ENCODE data around the gene KMT2B.
"Not testable (repeated sequence)": the region's sequence is repeated elsewhere in the genome, so short reads cannot be mapped to it uniquely, and the experiment has no call there.

Gene KMT2B

DNA sequence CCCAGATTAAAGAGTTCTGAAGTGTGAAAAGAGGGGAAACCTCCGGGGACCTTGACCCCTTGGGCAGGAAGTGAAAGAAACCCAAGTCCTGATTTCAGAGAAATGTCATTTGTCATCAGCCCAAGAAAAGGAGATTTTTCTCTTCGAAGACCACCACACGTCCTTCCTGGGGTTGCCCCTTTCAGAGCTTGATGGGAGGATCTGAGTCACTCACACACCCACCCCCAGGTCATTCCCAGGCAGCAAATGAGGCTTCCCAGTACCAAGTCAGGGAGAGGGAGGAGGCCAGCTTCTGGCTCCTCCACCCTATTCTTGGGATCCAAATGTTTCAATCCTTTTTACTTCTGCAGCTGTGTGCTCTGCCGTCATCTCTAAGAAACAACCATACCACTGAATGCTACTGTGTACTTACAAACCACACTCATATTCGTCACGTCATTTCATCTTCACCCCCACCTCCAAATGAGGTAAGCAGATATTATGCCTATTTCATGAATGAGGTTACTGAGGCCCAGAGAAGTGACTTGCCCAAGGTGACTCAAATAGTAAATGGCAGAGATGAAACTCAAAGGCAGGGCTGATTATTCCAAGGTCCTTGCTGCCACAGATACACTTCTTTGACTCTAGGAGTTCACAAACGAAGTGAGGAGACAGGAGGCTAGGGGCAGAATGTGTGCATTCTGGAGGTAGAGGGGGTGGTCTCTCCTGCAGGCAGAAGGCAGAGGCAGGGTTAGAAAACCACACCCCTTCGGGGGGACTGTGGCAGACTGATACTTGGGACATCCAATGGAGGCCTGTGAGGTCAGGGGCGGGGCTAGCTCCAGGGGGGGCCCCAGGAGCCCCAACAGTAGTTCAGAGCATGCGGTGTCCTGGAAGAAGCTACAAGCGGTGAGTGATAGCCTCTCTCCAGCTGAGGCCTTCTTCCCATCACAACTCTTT, 5.0 kb upstream of the KMT2B start:
- in situ Hi-C loops (cut with HindIII; ENCODE audit: low sequenced_read_pairs) = no loop called here

DNA sequence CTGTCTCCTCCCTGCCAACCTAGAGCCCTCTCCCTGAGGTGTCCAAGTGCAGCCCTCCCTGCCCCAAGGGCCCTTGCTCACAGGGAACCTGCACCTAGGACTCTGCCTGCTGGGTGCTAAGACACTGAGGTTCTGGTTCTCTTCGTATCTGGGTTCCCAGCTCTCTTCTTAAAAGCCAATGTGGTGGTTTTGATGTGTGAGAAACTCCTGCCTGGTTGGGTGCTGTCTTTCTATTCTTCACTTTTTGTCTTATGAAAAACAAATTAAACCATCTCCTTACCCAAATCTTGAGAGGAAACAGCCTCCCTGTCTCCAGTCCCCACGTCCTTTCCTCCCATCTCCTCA, 4.3 kb upstream of the KMT2B start:
- in situ Hi-C loops (cut with HindIII; ENCODE audit: low sequenced_read_pairs) = no loop called here

DNA sequence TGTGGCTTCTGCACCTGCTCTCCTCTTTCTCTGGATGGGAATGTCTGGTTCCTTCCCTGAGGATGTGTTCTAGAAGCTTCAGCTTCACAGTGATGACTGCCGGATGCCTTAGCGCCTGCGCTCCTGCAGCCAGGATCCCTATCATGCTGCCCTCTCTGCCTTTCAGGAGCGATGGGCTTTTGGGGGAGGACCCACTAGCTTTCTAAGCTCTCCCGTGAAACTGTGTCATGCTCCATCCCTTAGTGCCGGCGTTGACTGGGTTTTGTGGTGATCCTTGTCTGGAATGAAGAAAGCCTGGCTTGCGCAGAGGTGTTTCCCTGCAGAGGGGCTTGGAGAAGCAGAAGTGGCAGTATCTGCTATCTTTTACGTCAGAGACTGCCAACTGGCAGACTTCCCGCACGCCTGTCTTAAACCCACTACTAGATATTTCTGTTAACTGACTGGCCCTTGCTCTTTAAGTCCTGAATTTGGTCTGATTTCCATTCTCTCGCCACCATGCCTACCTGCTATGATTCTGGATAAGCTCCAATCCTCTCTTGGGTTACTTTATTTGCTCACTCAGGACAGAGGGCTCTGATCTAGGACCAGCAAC, 3.8 kb upstream of the KMT2B start:
- in situ Hi-C loops (cut with HindIII; ENCODE audit: low sequenced_read_pairs) = no loop called here

DNA sequence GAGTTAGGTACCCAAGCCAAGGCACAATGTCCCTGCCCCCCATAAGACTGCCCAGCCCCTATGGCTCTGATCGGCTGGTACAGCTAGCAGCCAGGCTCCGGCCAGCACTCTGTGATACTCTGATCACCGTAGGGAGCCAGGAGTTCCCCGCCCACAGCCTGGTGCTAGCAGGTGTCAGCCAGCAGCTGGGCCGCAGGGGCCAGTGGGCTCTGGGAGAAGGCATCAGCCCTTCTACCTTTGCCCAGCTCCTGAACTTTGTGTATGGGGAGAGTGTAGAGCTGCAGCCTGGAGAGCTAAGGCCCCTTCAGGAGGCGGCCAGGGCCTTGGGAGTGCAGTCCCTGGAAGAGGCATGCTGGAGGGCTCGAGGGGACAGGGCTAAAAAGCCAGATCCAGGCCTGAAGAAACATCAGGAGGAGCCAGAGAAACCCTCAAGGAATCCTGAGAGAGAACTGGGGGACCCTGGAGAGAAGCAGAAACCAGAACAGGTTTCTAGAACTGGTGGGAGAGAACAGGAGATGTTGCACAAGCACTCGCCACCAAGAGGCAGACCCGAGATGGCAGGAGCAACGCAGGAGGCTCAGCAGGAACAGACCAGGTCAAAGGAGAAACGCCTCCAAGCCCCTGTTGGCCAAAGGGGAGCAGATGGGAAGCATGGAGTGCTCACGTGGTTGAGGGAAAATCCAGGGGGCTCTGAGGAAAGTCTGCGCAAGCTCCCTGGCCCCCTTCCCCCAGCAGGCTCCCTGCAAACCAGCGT, 3.0 kb upstream of the KMT2B start:
- in situ Hi-C loops (cut with HindIII; ENCODE audit: low sequenced_read_pairs) = no loop called here

DNA sequence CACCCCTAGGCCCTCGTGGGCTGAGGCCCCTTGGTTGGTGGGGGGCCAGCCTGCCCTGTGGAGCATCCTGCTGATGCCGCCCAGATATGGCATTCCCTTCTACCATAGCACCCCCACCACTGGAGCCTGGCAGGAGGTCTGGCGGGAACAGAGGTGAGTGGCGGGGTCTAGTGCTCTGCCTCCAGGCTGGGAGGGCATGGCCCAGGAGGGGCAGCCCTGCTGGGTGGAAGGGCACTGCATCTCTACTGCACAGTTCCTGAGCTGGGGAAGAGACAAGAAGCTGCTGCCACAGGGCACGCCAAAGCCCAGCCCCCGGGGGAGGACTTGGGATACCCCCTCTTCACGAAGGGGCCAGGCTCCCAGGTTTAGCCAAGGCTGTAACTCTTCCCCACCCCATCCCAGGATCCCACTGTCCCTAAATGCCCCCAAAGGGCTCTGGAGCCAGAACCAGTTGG, 2.4 kb upstream of the KMT2B start:
- in situ Hi-C loops (cut with HindIII; ENCODE audit: low sequenced_read_pairs) = no loop called here

DNA sequence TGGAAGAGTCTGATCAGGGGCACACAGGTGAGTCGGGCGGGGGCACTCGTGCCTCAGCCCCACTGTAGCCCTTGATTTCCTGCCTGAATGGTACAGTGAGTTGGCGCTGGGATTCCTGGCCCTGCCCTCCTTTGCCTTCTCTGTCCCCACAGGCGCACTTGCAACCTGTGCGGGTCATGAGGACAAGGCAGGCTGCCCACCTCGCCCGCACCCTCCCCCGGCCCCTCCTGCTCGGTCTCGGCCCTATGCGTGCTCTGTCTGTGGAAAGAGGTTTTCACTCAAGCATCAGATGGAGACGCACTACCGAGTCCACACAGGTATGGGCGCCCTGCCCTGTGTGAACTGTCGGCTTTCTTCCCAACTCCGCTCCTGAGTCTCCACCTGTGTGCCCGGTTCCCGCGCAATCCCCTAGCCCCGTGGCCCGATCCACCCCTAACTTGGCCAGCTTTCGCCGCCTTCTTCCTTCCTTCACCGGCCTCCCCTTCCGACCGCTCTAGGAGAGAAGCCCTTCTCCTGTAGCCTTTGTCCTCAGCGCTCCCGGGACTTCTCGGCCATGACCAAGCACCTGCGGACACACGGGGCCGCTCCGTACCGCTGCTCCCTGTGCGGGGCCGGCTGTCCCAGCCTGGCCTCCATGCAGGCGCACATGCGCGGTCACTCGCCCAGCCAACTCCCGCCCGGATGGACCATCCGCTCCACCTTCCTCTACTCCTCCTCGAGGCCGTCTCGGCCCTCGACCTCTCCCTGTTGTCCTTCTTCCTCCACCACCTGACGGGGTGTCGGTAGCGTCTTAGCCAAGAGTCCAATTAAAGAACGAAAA, 1.6 kb upstream of the KMT2B start:
- in situ Hi-C loops (cut with HindIII; ENCODE audit: low sequenced_read_pairs) = no loop called here

DNA sequence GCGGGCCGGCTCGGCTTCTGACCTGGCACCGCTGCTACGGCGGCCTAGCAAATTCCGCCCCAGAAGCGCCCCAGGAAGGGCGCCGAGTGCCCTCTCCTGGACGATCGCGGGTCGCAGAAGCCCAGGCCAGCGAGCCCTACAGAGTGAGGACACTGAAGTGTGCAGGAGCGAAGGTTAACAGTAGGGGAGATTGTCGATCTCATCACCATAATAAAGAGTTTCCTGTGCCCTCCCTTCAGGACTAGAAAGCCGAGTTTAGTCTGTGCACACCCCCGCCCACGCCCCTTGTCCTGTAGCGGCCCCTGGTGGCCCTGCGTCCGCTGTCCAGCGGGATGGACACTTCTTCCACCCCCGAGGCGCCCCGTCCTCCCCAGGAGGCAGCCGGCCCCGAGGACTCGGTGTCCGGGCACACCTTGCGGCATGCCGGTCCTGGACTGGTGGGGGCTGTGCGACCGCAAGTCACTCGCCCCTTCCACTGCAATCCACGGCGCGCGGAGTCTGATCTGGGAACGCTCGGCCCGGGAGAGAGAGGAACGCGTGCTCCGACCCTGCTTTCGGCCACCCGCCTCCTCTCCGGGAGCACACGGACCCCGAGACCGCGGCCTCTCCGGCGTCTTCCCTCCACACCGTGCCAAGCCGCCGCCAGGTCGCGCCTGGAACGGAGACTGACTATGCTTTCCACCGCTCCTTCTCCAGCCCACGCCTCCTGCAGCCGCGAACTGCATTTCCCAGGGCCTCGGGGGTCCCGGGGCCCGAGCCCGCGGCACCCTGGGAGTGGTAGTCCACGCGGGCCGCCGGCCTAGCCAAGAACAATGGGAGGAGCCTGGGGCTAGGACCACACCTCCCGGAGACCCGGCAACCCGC, 770 bp upstream of the KMT2B start:
- in situ Hi-C loops (cut with HindIII; ENCODE audit: low sequenced_read_pairs) = no loop called here

DNA sequence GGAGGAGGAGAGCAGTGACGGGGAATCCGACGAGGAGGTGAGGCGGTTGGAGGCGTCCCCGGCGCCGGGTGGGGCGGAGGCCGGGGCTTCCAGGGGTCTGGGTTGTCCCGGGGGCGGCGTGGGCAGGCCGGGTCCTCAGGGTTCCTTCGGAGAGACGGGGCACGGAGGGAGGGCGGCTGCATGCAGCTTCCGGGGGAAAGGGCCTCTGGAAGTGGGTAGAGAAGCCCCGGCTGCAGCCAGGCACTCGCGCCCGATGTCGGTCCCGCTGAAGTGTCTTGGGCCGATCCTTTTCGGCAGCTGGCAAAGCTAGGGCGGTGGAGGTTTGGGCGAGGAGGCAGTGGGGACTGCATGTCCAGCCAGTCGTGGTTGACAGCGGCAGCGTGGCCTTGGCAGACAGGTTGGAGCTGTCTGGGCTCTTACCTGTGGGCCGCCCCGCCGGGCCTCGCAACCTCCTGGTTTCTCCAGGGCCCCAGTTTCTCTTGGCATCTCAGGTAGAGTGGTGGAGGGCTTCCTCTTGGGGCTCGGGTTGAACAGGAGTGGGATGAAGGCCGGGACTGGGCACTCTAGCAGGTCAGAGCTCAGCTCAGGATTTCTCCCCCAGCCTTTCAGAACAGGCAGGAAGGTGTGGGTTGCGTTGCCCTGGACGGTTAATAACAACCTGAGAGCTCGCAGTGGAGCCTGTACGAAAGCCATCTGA, 690 bp downstream of the KMT2B start:
- in situ Hi-C loops (cut with HindIII; ENCODE audit: low sequenced_read_pairs) = no loop called here

DNA sequence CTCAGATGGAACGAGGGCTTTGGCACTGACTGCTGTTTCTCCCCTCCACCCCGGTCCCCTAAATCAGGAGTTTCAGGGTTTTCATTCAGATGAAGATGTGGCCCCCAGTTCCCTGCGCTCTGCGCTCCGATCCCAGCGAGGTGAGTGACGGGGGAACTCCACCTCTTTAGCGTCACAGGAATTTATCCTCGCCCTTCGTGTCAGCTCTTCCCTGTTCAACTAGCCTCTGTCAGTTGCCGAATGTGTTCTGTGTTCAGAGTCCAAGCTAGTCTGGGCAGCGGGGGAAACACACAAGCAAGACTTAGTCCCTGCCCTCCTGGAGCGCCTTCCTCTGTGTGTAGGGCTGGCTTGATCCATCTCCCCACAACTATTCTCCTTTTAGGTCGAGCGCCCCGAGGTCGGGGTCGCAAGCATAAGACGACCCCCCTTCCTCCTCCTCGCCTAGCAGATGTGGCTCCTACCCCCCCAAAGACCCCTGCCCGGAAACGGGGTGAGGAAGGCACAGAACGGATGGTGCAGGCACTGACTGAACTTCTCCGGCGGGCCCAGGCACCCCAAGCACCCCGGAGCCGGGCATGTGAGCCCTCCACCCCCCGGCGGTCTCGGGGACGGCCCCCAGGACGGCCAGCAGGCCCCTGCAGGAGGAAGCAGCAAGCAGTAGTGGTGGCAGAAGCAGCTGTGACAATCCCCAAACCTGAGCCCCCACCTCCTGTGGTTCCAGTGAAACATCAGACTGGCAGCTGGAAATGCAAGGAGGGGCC, 1.8 kb downstream of the KMT2B start:
- in situ Hi-C loops (cut with HindIII; ENCODE audit: low sequenced_read_pairs) = no loop called here

DNA sequence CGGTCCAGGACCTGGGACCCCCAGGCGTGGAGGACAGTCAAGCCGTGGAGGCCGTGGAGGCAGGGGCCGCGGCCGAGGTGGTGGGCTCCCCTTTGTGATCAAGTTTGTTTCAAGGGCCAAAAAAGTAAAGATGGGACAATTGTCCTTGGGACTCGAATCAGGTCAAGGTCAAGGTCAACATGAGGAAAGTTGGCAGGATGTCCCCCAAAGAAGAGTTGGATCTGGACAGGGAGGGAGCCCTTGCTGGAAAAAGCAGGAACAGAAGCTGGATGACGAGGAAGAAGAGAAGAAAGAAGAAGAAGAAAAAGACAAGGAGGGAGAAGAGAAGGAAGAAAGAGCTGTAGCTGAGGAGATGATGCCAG, 2.3 kb downstream of the KMT2B start:
- in situ Hi-C loops (cut with HindIII; ENCODE audit: low sequenced_read_pairs) = no loop called here

DNA sequence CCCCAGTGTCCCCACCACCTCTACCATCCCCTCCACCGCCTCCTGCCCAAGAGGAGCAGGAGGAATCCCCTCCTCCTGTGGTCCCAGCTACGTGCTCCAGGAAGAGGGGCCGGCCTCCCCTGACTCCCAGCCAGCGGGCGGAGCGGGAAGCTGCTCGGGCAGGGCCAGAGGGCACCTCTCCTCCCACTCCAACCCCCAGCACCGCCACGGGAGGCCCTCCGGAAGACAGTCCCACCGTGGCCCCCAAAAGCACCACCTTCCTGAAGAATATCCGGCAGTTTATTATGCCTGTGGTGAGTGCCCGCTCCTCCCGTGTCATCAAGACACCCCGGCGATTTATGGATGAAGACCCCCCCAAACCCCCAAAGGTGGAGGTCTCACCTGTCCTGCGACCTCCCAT, 2.8 kb downstream of the KMT2B start:
- in situ Hi-C loops (cut with HindIII; ENCODE audit: low sequenced_read_pairs) = no loop called here

DNA sequence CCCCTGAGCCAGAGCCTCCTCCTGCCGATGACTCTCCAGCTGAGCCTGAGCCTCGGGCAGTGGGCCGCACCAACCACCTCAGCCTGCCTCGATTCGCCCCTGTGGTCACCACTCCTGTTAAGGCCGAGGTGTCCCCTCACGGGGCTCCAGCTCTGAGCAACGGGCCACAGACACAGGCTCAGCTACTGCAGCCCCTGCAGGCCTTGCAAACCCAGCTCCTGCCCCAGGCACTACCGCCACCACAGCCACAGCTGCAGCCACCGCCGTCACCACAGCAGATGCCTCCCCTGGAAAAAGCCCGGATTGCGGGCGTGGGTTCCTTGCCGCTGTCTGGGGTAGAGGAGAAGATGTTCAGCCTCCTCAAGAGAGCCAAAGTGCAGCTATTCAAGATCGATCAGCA, 3.6 kb downstream of the KMT2B start:
- in situ Hi-C loops (cut with HindIII; ENCODE audit: low sequenced_read_pairs) = no loop called here

DNA sequence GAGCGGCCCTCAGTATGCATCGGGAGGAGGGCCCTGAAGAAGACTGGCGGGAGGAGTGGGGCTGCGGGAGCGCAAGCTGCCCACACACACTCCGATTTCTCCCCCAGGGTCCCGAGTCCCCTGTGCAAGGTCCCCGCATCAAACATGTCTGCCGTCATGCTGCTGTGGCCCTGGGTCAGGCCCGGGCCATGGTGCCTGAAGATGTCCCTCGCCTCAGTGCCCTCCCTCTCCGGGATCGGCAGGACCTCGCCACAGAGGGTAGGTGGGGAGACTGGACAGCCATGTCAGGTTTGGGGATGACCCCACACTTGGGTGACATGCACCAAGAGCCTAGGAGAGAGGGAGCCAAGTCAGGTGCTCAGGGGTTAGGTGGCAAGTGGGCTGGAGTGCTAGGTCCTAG, 4.7 kb downstream of the KMT2B start:
- in situ Hi-C loops (cut with HindIII; ENCODE audit: low sequenced_read_pairs) = no loop called here

DNA sequence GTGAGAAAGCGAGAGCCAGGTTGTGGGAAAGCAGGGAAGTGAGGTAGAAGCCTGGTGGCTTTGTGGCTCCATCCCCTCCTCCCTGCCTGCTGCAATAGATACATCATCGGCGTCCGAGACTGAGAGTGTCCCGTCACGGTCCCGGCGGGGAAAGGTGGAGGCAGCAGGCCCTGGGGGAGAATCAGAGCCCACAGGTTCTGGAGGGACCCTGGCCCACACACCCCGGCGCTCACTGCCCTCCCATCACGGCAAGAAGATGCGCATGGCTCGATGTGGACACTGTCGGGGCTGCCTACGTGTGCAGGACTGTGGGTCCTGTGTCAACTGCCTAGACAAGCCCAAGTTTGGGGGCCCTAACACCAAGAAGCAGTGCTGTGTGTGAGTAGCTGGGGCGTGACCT, 5.1 kb downstream of the KMT2B start:
- in situ Hi-C loops (cut with HindIII; ENCODE audit: low sequenced_read_pairs) = no loop called here

DNA sequence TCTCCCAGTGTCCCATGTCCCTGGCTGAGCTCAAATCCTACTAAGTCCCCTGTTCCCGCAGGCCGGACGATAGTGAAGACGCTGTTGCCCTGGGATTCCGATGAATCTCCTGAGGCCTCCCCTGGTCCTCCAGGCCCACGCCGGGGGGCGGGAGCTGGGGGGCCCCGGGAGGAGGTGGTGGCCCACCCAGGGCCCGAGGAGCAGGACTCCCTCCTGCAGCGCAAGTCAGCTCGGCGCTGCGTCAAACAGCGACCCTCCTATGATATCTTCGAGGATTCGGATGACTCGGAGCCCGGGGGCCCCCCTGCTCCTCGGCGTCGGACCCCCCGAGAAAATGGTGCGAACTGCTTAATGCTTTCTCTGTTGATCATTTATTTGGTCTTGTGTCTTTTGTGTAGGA, 5.9 kb downstream of the KMT2B start:
- in situ Hi-C loops (cut with HindIII; ENCODE audit: low sequenced_read_pairs) = no loop called here

DNA sequence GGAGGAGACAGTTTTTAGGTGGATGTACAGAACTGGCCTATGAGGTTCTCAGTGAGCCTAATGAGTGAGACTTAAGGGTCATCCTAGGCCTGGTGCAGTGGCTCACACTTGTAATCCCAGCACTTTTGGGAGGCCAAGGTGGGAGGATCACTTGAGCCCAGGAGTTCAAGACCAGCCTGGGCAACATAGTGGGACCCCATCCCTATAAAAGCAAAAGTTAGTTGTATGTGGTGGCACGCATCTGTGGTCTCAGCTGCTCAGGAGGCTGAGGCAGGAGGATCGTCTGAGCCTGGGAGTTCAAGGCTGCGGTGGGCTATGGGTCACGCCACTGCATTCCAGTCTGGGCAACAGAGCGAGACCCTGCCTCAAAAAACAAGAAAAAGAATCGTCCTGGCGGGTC, 6.3 kb downstream of the KMT2B start:
- in situ Hi-C loops (cut with HindIII; ENCODE audit: low sequenced_read_pairs) = not testable (repeated sequence)

DNA sequence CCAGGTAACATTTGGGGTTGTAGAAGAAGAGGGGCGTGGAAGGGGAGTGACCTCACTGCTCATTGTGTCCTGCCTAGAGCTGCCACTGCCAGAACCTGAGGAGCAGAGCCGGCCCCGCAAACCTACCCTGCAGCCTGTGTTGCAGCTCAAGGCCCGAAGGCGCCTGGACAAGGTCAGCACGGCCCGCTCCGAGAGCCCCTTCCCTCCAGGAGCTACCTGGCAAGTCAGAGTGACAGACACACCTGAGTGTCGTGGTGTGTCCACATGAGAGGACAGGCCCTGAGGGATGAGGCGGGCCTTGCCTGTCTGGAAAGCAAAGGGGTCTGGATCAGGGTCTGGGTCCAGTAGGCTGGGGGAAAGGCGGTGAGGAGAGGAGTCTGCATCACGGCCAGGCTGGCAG, 6.8 kb downstream of the KMT2B start:
- in situ Hi-C loops (cut with HindIII; ENCODE audit: low sequenced_read_pairs) = no loop called here

DNA sequence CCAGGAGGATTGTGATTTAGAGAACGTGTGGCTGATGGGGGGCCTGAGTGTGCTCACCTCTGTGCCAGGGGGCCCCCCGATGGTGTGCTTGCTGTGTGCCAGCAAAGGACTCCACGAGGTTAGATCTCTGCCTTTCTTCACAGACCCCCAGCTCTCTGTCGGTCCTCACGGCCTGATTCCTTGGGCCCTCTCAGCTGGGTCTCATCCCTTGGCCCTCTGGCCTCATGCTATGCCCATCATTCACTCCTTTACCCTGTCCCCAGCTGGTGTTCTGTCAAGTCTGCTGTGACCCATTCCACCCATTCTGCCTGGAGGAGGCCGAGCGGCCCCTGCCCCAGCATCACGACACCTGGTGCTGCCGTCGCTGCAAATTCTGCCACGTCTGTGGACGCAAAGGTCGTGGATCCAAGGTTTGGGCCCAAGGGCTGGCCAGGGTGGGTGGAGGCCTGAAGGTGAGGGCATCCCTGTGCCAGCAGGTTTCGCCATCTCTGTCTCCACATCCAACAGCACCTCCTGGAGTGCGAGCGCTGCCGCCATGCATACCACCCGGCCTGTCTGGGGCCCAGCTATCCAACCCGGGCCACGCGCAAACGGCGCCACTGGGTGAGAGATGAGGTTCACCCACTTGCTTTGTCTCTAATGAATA, 7.5 kb downstream of the KMT2B start:
- in situ Hi-C loops (cut with HindIII; ENCODE audit: low sequenced_read_pairs) = no loop called here

All from DLD1 (cell line).